NK-92 treated with Interleukin-12 subunit alpha and Interleukin-12 subunit beta, amount 100 ng/mL, for 24 hours (cell line): ENCODE data around the gene RPL36AL.
"Not testable (repeated sequence)": the region's sequence is repeated elsewhere in the genome, so short reads cannot be mapped to it uniquely, and the experiment has no call there.

Experiments
- DNase-seq: peaks from one replicate; lab custom pipeline; 2025; lab: John Stamatoyannopoulos, UW

RPL36AL gene

GRCh38 chr14:49619273-49619672 is 1.2 kb downstream of the RPL36AL start:
- DNase-seq, result not testable (repeated sequence)

- DNase-seq, result no peak
Measured at GRCh38 chr14:49617852-49618519, 2.4 kb downstream of the RPL36AL start.

DNA sequence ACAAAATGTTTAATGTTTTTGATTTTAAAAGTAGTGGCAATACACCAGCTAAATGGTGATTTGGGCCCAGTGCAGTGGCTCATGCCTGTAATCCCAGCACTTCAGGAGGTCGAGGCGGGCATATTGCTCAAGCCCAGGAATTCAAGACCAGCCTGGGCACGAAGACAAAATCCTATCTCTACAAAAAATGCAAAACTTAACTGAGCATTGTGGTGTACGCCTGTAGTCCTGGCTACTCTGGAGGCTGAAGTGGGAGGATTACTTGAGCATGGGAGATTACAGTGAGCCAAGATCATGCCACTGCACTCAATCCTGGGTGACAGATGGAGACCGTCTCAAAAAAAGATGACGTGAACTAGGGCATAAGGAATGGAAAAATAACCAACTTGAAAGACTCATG is 4.7 kb downstream of the RPL36AL start:
- DNase-seq, result no peak

GRCh38 chr14:49614196-49614595 is 6.2 kb downstream of the RPL36AL start:
- no peak for DNase-seq

DNA sequence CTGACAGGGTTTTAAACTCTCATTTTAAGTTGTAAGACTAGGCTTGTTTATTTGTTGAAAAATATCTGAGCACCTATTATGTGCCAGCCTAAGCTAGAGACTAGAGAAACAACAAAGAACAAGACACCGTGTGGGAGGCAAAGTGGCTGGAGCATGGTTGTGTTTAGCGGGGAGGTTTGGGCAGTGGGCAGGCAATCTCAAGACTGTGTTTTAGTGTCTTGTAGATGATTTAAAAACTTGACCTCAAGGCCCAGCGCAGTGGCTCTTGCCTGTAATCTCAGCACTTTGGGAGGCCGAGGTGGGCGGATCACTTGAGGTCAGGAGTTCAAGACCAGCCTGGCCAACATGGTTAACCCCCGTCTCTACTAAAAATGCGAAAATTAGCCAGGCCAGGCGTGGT is 7.8 kb downstream of the RPL36AL start:
- DNase-seq, result no peak

DNA sequence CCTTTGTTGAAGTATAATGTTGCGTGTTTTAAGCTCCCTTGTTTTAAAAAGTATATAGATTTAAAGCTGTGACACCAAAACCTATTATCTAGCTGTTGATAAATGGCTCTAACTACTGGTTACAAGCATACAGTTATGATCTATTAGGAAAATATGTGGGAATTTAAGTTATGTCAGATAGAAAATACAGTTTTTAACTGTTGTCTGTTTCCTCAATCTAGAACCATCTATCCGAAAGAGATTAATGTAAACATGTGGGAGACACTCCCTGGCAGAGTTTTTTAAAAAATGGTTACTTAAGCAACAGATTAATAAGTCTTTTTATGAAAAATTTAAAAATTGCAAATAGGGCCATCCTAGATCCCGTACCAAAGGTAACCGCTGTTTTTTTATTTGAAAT is 8.2 kb downstream of the RPL36AL start:
- no peak for DNase-seq

GRCh38 chr14:49607583-49607982 is 12.8 kb downstream of the RPL36AL start:
- no peak for DNase-seq

- peak; percentile 69 for DNase-seq
Measured at GRCh38 chr14:49598485-49599300, 21.7 kb downstream of the RPL36AL start, which contains the start of gene LRR1. TSS of gene LRR1 (plus strand) at chr14:49598940. CDS start at chr14:49599021, 81 bp downstream.

DNA sequence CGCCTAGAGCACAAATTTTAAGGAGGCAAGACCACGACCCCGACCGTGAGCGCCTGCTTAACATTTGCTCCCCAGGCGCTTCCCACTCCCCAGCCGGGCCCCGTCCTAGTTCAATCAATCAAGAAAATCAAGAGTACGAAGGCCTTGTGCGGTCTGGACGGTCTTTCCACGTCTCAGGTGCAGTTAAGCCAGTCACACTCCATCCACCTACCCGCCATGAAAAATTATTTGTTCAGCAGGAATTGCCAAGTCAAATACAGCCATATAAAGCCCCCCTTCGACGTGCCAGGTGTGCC is 22.3 kb downstream of the RPL36AL start:
- DNase-seq, result no peak

- DNase-seq, result no peak
Measured at GRCh38 chr14:49594347-49595091, 25.9 kb downstream of the RPL36AL start.

GRCh38 chr14:49593016-49593415 is 27.4 kb downstream of the RPL36AL start:
- DNase-seq, result no peak

DNA sequence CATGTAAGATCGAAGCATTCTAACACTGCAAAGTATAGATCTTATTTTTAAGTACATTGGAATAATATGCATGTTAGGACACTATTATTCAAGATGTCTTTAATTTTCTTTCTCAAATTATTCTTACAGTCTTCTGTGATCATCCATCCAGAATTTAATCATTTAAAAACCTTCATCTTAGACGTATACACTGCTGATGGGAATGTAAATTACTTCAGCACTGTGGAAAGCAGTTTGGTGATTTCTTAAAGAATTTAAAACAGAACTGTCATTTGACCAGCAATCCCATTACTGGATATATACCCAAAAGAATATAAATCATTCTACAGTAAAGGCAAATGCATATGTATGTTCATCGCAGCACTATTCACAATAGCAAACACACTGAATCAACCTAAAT is 31.0 kb downstream of the RPL36AL start:
- DNase-seq, result no peak

DNA sequence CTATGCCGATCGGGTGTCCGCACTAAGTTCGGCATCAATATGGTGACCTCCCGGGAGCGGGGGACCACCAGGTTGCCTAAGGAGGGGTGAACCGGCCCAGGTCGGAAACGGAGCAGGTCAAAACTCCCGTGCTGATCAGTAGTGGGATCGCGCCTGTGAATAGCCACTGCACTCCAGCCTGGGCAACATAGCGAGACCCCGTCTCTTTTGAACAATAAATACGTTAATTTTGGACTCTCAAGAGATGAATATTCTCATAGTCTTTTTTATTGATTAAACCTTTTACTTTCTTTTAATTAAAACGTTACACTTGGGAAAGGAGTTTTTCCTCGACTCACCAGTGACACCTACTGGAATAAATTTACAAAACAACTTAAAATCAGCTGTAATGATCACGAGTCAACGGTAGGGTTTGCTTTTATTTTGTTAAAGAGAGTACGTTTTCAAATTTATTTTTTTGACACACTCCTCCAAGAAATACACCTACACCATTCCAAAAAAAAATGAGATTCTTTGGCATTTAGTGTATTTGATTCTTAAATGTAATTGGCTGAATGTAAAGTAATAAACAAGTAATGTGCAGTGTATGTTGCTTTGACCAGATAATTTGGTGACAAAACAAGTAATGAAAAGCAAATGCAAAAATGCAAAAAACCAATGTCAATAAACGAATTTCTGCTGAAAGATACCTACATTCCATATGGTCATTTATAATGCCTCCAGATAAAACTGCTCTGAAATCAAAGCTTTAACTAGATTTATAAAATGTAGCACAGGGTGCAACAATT is 33.6 kb downstream of the RPL36AL start:
- DNase-seq, result peak; percentile 53

- peak; percentile 95 for DNase-seq
Measured at GRCh38 chr14:49585803-49586672, 34.4 kb downstream of the RPL36AL start, which contains the start of gene RPS29. TSS of gene RPS29 (minus strand) at chr14:49586380. CDS start at chr14:49586346, 34 bp downstream.

DNA sequence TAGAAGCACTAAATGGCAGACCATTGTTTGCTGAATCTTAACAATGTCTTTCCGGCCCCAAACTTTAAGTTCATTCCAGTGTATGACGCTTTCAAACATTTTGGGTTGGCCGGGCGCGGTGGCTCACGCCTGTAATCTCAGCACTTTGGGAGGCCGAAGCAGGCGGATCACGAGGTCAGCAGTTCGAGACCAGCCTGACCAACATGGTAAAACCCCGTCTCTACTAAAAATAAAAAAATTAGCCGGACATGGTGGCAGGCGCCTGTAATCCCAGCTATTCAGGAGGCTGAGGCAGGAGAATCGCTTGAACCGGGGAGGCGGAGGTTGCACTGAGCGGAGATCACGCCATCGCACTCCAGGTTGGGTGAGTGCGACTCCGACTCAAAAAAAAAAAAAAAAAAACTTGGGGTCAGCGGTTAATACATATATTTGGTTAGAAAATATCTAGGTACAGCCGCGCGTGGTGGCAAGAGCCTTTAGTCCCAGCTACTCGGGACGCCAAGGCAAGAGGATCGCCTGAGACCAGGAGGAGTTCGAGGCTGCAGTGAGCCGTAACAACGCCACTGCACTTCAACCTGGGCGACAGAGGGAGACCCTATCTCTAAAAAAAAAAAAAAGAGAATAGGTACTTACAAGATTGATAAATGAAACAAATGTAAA is 35.3 kb downstream of the RPL36AL start:
- DNase-seq, result not testable (repeated sequence)

- DNase-seq, result no peak
Measured at GRCh38 chr14:49584058-49584457, 36.4 kb downstream of the RPL36AL start.

DNA sequence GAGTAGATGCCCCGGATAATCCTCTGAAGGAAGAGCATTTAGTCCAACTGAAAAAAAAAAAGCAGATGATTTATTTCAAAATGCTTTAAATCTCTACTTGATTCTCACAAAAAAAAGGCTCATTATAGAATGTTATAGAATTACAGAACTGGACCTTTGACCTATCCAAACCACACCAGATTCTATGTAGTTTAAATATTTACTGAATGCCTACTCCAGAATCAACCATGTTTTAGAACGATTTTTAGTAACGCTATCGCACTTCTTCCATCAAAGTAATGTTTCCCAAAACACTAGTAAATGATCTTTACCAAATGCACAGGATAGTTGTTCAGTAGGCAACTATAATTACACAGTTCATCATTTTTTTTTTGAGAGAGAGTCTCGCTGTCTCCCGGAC is 36.8 kb downstream of the RPL36AL start:
- no peak for DNase-seq

DNA sequence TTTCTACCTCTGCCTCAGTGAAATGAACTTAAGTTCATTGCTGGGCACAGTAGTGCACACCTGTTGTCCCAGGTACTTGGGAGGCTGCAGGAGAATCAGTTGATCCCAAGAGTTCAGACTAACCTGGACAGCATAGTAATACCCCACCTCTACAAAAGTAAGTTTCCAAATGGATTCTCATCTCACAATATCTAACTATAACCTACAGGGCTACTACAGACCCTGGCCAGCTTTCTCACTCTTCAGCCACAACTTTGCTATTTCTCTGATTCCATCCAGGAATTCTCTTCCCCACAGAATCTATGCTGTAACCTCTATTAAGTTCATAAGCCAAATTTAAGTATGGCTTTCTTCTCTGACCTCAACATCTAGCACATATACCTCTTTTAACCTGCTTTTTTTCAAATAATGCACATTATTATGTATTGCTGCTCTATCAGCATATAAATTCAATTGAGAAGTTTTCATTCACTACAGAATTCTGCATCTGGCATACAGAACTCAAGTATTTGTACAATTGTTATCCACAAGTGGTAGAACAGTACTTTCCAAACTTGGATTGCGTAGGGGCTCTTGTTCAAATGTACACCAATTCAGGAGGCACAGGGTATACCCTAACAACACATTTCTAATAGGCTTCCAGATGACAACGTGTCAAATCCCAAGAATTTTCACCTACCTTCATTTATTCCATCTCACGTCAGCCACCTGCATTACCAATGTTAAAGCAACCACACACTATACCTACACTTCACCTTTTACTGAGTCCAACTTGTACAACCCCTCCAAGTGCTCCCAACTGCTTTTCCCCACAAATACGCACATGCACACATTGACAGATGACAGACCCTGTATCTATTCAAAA is 38.1 kb downstream of the RPL36AL start:
- no peak for DNase-seq
